ENCODE results near the gene LCA5L.

GRCh38 chr21:39434950-39435349, 10.6 kb downstream of the LCA5L start:
- TF ChIP-seq CTCF (IDR thresholded peaks at IDR 0.05): no peak
- TF ChIP-seq POLR2A (IDR thresholded peaks at IDR 0.05): no peak

All from tibial nerve (tissue), 3 donors.